Measurements from ENCODE around the gene SERBP1.

Gene SERBP1

DNA sequence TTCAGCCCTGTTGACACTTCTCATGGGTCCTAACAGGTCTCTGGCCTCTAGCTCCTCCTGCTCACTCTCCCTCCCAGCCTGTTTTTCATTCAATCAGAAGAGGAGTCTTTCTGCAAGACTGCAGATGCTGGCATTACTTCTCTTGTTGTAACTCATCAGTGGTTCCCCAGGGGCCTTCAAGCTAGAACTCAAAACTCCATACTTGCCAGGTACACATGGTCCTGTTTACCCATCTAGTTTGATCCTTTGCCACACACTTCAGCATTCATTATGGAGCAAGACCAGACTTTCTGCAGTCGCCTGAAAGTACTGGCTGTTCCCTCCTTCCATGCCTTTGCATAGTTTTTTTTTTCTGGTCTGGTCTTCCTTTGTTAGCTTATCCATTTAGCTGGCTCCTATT, 47.9 kb downstream of the SERBP1 start:
- Histone ChIP-seq H3K4me3 (ENCODE audit: low read depth, low read length) (no peak overlapping the region), H3K4me1 (ENCODE audit: control insufficient read depth, insufficient read depth, low read length) (no peaks in the 10 kb centered on the region), H3K9me3 (ENCODE audit: control insufficient read depth, insufficient read depth, low read depth, low read length) (no peaks in the 10 kb centered on the region), H3K27ac (ENCODE audit: extremely low read depth, low read depth, low read length) (no peak overlapping the region), H3K36me3 (ENCODE audit: control insufficient read depth in 2 of 2, insufficient read depth in 1 of 2, low read length in 2 of 2) (peaks cover 0 to 6% of the 10 kb centered on the region in 2 experiments; a peak in 1 of 3 replicates)
- POLR2A ChIA-PET, result interaction anchor here (0.6 kb wide), 1 partner anchor 38 kb away, joined by 3 read pairs; no protein-coding TSS in a partner anchor
- TF ChIP-seq, protein P1, sequence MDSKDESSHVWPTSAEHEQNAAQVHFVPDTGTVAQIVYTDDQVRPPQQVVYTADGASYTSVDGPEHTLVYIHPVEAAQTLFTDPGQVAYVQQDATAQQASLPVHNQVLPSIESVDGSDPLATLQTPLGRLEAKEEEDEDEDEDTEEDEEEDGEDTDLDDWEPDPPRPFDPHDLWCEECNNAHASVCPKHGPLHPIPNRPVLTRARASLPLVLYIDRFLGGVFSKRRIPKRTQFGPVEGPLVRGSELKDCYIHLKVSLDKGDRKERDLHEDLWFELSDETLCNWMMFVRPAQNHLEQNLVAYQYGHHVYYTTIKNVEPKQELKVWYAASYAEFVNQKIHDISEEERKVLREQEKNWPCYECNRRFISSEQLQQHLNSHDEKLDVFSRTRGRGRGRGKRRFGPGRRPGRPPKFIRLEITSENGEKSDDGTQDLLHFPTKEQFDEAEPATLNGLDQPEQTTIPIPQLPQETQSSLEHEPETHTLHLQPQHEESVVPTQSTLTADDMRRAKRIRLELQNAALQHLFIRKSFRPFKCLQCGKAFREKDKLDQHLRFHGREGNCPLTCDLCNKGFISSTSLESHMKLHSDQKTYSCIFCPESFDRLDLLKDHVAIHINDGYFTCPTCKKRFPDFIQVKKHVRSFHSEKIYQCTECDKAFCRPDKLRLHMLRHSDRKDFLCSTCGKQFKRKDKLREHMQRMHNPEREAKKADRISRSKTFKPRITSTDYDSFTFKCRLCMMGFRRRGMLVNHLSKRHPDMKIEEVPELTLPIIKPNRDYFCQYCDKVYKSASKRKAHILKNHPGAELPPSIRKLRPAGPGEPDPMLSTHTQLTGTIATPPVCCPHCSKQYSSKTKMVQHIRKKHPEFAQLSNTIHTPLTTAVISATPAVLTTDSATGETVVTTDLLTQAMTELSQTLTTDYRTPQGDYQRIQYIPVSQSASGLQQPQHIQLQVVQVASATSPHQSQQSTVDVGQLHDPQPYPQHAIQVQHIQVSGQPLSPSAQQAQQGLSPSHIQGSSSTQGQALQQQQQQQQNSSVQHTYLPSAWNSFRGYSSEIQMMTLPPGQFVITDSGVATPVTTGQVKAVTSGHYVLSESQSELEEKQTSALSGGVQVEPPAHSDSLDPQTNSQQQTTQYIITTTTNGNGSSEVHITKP (tag by site-specific recombination; IDR thresholded peaks at IDR 0.05), result no peak
- no peak for TF ChIP-seq ZNF211 (tag by site-specific recombination; IDR thresholded peaks at IDR 0.05; ENCODE audit: low read depth)
- no peak for TF ChIP-seq KLF8 (tag by site-specific recombination; IDR thresholded peaks at IDR 0.05)
- no peak for TF ChIP-seq ZBTB7A (tag by site-specific recombination; IDR thresholded peaks at IDR 0.05; ENCODE audit: low read depth)
- no peak for TF ChIP-seq SCRT2 (tag by site-specific recombination; IDR thresholded peaks at IDR 0.05)
- TF ChIP-seq ZNF768 (tag by site-specific recombination; IDR thresholded peaks at IDR 0.05), result no peak
- no peak for TF ChIP-seq GLI4 (tag by site-specific recombination; IDR thresholded peaks at IDR 0.05)
- no peak for TF ChIP-seq ZNF248 (tag by site-specific recombination; IDR thresholded peaks at IDR 0.05)
- TF ChIP-seq ZSCAN23 (tag by site-specific recombination; IDR thresholded peaks at IDR 0.05), result no peak
- TF ChIP-seq ZNF132 (tag by site-specific recombination; IDR thresholded peaks at IDR 0.05; ENCODE audit: borderline replicate concordance), result no peak
- TF ChIP-seq HOXA7 (CRISPR knock-in tag; IDR thresholded peaks at IDR 0.05; ENCODE audit: borderline replicate concordance), result no peak
- TF ChIP-seq RBAK (tag by site-specific recombination; IDR thresholded peaks at IDR 0.05), result no peak
- CTCF ChIA-PET, result interaction anchor here (1.1 kb wide), 1 partner anchor 118 kb away, joined by 3 read pairs; no protein-coding TSS in a partner anchor

DNA sequence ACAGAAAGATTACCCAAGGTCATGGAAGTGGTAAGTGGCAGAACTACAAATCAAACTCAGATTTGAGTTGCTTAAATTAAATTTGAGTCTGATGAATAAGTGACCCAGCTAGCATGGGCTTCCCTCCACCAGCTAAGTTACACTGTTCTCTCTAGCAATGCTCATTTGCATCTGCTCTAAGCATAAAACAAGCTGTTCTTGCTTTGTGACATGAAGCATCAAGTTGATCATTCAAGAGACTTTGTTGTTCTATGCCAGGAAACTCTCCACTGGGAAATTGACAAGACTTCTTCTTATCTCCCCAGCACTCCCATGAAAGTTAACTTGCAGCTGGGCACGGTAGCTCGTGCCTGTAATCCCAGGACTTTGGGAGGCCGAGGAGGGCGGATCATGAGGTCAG, 49.0 kb downstream of the SERBP1 start:
- H3K27ac ChIP-seq (ENCODE audit: extremely low read depth, low read depth, low read length), result no peak overlapping the region
- CTCF ChIA-PET, result no interaction called here
- no peaks in the 10 kb centered on the region for H3K9me3 ChIP-seq (ENCODE audit: control insufficient read depth, insufficient read depth, low read depth, low read length)

More for the DNA sequence above, 49.0 kb downstream of the SERBP1 start:
- Histone ChIP-seq H3K4me3 (ENCODE audit: low read depth, low read length) (no peak overlapping the region), H3K4me1 (ENCODE audit: control insufficient read depth, insufficient read depth, low read length) (no peaks in the 10 kb centered on the region), H3K36me3 (ENCODE audit: control insufficient read depth in 2 of 2, insufficient read depth in 1 of 2, low read length in 2 of 2) (peaks cover 0 to 6% of the 10 kb centered on the region in 2 experiments; a peak in 1 of 3 replicates)
- POLR2A ChIA-PET, result no interaction called here
- TF ChIP-seq ZFP37 (tag by site-specific recombination; IDR thresholded peaks at IDR 0.05) (no peak), ZNF146 (tag by site-specific recombination; IDR thresholded peaks at IDR 0.05) (no peak), OSR2 (tag by site-specific recombination; IDR thresholded peaks at IDR 0.05) (no peak), ZNF843 (tag by site-specific recombination; IDR thresholded peaks at IDR 0.05) (no peak), ZBTB48 (tag by site-specific recombination; IDR thresholded peaks at IDR 0.05) (no peak), TRIM28 (IDR thresholded peaks at IDR 0.05; ENCODE audit: borderline replicate concordance, low read length) (no peak)
- TF ChIP-seq, protein P1 (tag by site-specific recombination; IDR thresholded peaks at IDR 0.05), result no peak
- TF ChIP-seq, protein P2, sequence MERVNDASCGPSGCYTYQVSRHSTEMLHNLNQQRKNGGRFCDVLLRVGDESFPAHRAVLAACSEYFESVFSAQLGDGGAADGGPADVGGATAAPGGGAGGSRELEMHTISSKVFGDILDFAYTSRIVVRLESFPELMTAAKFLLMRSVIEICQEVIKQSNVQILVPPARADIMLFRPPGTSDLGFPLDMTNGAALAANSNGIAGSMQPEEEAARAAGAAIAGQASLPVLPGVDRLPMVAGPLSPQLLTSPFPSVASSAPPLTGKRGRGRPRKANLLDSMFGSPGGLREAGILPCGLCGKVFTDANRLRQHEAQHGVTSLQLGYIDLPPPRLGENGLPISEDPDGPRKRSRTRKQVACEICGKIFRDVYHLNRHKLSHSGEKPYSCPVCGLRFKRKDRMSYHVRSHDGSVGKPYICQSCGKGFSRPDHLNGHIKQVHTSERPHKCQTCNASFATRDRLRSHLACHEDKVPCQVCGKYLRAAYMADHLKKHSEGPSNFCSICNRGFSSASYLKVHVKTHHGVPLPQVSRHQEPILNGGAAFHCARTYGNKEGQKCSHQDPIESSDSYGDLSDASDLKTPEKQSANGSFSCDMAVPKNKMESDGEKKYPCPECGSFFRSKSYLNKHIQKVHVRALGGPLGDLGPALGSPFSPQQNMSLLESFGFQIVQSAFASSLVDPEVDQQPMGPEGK (tag by site-specific recombination; IDR thresholded peaks at IDR 0.05), result no peak
- TF ChIP-seq, protein P3, sequence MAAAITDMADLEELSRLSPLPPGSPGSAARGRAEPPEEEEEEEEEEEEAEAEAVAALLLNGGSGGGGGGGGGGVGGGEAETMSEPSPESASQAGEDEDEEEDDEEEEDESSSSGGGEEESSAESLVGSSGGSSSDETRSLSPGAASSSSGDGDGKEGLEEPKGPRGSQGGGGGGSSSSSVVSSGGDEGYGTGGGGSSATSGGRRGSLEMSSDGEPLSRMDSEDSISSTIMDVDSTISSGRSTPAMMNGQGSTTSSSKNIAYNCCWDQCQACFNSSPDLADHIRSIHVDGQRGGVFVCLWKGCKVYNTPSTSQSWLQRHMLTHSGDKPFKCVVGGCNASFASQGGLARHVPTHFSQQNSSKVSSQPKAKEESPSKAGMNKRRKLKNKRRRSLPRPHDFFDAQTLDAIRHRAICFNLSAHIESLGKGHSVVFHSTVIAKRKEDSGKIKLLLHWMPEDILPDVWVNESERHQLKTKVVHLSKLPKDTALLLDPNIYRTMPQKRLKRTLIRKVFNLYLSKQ (tag by site-specific recombination; IDR thresholded peaks at IDR 0.05; ENCODE audit: borderline replicate concordance), result no peak
- TF ChIP-seq, protein P4, sequence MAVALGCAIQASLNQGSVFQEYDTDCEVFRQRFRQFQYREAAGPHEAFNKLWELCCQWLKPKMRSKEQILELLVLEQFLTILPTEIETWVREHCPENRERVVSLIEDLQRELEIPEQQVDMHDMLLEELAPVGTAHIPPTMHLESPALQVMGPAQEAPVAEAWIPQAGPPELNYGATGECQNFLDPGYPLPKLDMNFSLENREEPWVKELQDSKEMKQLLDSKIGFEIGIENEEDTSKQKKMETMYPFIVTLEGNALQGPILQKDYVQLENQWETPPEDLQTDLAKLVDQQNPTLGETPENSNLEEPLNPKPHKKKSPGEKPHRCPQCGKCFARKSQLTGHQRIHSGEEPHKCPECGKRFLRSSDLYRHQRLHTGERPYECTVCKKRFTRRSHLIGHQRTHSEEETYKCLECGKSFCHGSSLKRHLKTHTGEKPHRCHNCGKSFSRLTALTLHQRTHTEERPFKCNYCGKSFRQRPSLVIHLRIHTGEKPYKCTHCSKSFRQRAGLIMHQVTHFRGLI (tag by site-specific recombination; IDR thresholded peaks at IDR 0.05), result no peak
